T-helper 2 cell (primary cell): ENCODE data around the gene RAPGEF4.
A peak's percentile ranks its signal among the peaks of the same experiment; 100 is the strongest.
"Not testable (repeated sequence)": the region's sequence is repeated elsewhere in the genome, so short reads cannot be mapped to it uniquely, and the experiment has no call there.

Experiments
- DNase-seq, 5 experiments: peaks; one replicate each; pipeline versions ENCODE4 v3.0.0 to v3.0.0-alpha.2; 2012 to 2022

RAPGEF4 gene

DNA sequence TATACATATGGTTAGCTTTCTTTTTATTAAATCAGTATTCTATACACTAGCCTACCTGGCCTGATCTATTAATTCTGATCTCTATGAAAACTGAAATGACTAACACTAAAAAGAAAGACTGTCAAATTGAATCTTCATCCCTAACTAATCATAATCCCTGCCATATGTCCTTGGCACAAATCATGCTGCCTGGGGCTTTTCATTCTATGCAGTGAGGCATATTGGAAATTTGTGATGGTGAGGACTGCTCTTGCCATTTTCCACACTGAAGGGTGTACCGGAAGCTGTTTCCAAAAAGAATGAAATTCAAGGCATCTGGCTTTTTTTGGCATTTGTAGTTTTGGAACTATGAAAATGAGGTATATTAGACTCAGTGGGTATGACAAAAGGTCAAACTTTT is 39.7 kb downstream of the RAPGEF4 start:
- no peak for DNase-seq

DNA sequence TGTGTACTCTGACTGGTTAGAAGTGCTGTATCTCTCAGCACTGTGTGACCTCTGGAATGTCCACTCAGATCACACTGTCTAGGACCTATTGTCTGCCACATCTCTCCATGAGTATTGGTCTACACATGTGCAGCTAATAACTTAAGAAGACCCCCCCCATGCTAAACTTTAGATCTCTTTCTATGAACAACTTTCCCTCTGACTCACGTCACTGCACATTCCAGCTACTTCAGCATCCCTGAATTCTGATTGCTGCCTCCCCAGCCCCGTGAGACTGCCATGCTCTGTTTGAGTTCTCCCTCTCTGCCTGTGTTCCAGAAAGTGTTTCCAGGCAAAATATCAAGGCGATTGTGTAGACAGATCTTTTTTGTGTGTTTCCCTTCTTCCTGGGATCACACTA is 41.8 kb downstream of the RAPGEF4 start:
- no peak for DNase-seq

DNA sequence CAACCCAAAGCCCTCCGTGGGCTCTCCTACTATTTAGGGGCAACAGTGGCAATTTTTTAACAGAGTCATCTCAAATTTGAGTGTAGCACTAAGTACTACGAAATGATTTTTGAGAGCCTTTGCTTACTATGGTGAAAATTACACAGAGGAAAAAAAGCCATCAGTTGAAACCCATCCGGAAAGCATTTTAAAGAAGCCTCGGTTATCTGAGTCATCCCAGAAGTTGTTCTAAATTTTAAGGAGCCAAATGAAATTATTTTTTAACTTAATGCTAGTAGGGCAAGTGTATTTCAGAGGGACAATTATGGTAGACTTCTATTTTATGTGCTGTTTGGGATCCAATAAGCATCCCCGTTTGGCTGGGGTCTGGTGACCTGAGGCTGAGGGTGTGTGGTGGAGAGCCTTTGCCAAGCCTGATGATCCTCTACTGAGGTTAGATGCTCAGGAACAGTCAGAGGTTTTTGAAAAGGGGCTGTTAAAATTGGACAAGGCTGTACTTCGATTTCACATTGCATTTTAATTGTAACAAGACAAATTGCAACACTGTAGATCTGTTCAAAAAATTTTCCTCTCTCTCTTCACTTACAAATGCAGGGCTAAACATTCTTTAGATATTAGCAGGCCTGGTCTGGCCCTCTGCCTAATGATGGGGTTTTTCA is 47.0 kb downstream of the RAPGEF4 start:
- DNase-seq: no peak

DNA sequence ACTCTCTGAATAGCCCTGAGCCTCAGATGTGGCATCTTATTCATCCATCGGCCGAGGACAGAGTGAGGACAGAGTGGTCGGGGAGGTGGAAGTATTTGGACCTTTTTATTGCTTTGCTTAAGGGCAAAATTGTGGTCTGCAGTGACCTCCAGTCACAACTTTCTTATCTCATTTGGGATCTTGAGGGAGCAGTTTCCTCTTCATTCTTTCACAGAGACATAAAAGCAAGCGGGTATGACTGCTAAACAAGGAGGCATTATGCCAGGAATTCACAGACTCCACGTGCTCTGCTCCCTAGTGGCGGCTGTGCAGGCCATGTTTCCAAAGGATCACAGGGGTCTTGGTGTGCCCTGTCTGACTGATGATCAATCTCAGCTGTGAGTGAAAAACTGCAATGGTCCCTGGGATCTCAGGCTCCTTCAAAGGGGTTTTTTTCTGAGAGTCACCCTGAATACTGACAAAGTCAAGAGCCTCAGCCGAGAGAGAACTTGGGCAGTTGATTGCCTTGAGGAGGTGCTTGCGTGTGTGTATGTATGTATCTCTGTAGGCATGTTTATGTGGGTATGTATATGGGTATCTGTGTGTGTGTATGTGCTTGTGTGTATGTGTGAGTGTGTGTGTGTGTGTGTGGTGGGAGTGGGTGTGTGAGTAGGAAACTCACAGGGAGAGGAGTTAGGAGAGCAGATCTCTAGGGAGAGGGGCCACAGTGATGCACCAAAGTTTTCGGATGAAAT is 47.7 kb downstream of the RAPGEF4 start:
- DNase-seq: no peak

DNA sequence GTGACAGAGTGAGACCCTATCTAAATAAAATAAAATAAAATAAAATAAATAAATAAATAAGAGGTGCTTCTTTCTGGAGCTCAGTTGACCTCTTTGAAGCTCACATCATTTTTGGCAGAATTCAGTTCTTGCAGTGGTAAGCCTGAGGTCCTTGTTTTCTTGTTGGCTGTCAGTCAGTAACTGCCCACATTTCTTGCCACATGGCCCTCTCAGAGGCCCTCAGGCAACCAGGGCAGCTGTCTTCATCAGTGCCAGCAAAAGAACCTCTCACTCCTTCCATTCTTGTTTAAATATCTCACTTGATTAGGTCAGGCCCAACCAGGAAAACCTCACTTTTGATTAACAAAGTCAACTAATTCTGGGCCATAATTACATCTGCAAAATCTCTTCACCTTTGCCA is 53.2 kb downstream of the RAPGEF4 start:
- no peak for DNase-seq

DNA sequence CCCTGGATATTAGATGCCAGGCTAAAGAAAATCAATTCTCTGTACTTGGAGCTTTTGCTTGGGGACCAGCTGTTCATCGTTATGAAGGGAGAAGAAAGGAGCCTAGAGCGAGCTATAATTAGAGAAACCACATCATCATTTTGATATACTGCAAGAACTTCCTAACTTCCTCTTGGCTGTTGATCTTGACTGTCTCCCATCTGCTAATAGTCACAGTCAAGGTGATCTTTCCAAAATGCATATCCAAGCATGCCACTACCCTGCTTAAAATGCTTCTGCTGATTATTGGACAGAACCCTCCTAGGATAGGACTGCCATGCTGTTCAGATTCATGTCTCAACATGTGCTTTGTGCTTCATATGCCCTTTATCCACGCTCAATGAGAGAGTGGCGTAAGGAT is 54.8 kb downstream of the RAPGEF4 start:
- no peak for DNase-seq

DNA sequence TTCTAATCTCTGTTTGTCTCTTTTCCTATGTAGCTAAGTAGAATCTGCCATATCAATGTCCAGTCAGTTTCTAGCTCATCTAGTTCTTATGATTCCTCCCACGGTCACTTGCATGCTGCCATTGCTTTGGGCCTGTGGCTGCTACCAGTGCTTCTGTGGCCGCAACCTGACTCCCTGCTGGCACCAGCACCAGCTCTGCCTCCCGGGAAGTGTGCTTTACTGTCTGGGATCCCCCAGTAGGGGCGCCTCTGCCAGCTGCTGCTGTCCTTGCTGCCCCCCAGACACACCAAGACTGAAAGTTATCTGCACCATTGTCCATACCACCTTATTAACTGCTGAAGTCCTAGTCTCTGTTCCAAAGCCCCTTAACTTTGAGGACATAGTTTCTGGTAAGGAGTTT is 56.3 kb downstream of the RAPGEF4 start:
- DNase-seq: no peak

DNA sequence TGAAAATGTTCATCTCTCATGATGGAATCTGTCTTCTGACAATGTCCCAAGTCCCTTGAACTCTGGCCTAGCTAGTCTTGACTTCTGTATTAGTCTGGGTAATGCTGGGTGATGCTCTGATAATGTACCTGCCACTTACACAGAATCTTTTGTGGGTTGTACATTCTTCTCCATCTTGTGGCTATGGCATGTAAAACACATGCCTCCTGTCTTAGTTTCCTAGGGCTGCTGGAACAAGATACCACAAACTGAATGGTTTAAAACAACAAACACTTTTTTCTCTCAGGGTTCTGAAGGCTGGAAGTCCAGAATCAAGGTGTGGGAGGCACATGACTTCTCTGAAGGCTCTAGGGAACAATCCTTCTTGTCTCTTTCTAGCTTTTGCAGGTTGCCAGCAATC is 57.1 kb downstream of the RAPGEF4 start:
- DNase-seq: no peak

DNA sequence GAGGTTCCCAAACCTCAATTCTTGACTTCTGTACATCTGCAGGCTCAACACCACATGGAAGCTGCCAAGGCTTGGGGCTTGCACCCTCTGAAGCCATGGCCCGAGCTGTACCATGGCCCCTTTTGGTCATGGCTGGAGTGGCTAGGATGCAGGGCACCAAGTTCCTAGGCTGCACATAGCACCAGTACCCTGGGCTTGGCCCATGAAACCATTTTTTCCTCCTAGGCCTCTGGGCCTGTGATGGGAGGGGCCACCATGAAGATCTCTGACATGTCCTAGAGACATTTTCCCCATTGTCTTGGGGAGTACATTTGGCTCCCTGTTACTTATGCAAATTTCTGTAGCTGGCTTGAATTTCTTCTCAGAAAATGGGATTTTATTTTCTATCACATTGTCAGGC is 67.7 kb downstream of the RAPGEF4 start:
- DNase-seq: not testable (repeated sequence)

DNA sequence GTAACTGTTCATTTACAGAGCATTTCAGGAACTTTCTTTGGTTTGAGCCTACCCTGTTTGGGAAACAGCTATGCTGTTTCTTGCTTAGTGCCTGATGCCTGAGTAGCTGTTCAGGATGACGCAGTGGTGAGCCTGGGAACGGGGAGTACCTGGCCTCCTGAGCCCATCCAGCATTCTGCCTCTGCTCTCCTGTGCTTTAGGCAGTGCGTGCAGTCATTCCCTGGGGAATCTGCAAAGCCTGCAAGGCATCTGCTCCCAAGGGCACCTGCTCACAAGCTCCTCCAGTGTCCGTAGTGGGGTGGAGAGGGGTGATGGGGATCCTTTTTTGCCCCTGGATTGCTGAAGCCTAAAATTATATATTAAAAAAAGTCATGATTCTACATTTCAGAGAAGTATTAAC is 68.8 kb downstream of the RAPGEF4 start:
- no peak for DNase-seq

DNA sequence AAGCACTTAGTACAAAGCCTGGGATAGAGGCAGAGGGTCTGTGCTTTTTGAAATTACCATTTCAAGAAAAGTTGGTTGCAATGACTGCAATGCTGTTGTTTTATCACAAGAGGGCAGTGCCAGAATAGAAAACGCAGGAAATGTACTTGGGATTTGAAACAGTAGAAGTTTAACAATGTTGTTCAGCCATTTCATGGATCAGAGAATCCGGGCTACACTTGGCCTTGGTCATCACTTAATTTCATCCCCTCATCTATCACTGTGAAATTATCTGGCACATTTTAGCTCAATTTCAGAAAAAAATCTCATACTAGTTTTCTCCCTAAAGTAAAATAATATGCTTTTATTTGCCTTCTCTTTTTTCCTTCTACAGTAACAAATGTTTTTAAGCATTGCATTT is 70.8 kb downstream of the RAPGEF4 start:
- peak in 1 of 5 experiments; percentile 31 for DNase-seq

DNA sequence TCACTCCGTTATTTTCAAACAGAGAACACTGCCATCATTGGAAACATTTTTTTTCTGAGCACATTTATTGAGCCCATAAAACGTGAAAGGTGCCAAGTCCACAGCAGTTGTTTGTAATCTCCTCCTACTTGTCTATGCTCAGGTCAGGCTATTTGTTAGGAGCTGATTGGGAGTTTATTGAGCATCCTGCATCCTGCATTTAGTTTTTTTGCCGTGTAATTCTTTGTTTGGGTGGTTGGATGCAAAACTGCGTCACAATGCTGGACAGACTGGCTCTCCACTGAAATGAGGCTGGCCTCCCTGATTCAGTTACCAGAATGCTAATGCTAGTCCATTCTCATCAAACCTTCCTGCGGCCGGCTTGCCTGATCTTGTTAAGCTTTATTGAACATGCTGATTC is 71.4 kb downstream of the RAPGEF4 start:
- no peak for DNase-seq

DNA sequence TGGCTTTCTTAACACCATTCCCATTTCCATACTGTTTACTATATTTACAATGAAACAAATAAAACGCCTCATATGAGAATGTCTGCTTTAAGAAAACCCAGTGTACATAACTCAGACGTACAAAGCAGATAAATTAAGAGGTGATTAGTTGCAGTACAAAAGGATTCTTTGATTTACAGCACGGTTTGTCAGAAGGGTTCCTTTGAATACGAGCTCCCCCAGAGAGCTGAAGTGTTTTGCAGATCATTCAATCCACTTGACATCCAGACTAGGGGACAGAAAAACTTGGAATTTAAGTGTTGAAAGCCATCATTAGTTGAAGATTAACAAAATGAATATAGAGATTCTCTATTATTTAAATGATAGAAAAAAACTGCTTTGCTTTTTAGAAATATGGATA is 72.5 kb downstream of the RAPGEF4 start:
- DNase-seq: no peak

DNA sequence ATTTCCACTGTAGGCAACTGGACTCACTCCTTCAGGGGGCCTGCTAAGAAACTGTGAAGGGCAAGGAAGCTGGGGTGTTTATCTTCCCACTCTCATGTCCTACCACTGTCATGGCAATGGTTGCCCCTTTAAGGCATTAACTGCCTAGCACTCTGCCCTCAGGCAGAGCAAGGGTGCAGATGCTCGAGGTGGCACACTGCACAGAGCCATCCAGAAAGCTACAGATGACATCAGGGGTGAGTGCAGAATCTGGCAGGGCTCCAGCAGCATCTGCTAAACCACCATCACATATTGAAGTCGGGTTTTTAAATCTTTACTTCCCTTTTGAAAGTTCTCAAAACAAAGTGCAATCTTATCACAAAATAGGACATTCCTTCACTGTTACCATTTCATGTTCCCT is 75.4 kb downstream of the RAPGEF4 start:
- DNase-seq: peak in 1 of 5 experiments; percentile 77

DNA sequence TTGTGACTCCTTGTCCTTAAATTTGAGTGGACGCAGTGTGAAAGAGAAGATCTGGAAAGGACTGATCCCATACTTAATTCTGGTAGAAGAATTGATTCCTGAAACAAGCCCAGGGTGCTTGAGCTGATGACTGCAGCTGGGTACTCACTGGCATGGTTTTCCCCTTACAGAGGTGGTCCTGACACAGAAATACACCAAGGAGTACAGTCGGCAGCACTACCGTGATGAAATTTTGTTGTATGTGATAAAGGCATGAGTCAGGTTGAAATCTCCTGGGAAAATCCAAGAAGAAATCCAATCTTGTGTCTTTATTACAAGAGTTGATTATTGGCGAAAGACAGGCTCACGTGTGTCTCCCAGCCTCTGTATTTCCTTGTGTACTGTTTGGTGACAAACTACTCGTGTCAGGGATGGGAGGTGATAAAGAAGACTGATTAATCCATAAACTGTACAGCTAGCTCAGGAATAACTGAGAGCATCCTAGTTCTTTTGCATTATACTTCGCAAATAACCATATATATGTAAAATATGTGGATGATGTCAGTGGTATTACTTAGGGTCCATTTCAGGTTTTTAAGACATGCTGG is 76.6 kb downstream of the RAPGEF4 start:
- no peak for DNase-seq

DNA sequence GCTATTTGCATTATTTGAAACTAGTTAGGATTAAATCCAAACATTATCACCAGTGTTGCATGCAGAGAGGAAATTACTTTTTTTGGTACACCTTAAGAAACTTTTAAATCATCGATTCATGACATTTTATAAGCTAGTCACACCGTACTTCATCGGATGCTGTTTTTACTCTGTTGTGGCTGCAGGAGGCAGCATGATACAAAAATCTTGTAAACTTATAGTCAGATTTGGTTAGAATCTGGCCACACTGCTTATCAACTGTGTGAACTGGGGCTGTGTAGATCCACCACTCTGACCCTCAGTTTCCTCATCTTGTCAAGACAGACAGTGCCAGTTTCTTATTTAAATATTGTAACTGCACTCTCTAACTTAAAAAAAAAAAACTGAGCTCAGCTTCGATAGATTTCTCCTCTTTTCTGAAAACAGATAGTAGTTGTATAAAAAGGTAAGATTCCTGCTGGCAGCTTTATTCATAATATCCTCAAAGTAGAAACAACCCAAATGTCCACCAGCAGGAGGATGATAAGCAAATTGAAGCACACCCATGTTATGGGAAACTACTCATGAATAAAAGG is 77.8 kb downstream of the RAPGEF4 start:
- peak in 1 of 5 experiments; percentile 17 for DNase-seq

DNA sequence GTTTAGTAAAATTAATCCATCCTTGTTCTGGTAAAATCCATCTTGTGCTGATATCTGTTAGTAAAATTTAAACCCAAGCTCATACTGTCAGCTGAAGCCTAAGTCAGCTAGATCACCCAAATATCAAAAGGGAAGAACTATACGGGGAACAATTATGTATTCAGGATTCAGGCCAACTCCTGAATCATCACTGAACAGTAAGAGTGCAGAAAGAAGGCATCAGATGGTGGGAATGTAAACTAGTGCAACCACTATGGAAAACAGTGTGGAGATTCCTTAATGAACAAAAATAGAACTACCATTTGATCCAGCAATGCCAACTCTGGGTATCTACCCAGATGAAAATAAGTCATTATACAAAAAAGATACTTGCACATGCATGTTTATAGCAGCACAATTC is 81.8 kb downstream of the RAPGEF4 start:
- no peak for DNase-seq

DNA sequence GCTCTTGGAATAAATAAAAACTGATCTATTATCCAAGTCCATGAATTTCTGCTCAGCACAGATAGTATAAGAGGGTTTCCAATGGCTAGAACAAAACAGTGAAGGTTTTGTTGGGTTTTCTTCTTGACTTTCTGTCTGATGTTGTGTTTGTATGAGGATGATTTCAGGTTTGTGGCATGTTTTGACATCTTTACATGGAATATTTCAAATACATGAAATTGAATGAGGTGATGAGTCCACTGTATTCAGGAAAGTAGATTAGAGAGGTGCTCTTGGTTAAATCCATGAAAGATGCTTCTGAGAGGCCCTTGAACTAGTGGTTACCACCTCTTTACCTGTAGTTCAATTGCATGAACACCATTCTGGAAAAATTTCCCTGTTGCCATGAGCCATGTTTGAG is 84.3 kb downstream of the RAPGEF4 start:
- DNase-seq: no peak

DNA sequence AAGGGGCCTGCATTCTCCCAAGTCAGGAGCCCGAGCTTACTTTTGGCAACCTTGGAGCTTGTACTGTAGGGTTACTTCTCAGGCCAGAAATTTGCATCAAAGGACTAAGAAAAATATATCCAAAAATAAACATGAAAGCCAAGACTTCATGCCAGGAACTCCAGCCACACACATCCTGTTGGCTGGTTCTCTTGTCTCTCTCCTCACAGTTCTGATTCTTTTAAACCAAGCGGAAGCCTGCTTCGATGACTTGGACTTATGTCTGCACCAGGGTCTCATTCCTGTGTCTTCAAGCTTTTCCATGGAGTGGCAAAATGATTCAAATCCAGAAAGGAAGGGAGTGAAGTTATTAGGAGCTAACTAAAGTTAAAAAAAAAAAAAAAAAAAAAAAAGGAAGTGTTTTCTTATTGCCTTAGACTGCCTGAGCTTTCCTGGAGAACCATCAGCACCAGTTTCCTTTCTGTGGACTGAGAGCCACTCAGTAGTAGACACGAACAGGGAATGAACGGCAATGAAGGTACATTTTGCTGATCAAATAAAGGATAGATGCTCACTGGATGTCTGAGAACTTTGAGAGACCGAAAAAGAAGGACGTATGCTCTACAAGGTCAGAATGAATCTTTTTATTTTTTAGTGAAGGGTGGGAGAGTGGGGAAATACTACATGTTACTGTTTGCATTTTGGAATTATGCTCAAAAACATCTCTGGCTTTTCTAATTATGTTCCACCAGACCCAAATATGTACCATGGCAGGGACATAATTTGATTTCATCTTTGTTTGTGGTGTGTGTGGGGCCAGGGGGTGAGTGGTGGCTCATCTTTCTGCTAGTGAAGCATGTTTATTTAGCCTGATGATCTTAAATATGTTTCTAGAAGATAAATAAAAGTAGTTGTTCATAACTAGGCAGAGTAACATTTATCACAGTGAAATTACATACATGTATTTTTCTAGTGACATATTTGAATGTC is 86.0 kb downstream of the RAPGEF4 start:
- no peak for DNase-seq

DNA sequence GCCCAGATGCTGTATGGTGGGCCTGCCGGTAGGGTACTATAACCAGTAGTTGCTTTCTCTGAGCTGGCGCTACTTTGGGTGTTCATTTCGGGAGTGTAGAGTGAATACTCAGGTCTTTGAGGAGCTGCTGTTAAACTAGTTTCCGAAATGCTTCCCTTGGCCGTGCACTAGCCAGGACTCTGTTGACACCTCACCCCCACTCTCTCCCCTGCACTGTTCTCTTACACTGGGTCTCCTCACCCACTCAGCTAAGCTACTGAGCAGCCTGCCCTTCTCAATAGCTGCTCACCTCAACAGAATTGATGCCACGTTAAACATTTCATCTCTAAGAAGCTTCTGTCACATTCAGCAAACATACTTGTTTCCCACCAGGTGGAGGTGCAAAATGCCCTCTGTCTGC is 86.9 kb downstream of the RAPGEF4 start:
- no peak for DNase-seq

DNA sequence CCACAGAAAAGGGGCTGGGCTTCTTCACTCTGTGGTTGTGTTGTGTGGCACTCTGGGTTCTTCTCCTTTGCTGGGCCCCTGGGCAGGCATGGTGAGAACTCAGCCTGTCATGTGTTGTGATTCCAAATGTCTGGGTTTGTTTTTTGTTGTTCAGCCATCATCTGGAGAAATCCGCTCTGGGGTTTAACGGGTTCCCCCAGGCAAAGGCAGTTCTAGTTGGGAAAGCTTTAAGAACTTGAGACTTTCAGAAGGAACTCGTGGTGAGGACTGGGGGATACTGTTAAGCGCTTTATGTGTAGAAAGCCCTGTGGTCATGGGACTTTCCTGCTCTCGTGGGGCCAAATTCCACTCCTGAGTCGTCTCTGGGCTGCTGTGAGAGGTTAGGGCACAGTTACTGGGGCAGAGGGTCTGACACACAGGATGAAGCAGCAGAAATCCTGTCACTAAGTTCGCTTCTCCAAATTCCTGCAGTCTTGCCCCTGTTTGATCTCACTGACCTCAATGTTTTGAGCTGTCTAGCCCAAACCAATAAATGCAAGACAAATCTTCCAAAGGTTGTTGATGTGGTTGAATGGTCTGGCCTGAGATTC is 87.7 kb downstream of the RAPGEF4 start:
- no peak for DNase-seq

DNA sequence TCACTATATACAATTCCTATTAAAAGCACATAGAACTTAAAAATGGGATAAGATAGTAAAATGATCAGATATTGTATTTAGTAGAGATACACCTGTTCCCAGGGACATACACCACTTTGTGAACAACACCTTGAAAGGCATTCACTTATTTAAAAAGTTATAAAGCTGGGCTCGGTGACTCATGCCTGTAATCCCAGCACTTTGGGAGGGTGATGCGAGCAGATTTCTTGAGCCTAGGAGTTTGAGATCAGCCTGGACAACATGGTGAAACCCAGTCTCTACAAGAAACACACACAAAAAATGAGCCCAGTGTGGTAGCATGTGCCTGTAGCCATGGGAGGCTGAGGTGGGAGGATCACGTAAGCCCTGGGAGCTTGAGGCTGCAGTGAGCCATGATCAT is 90.9 kb downstream of the RAPGEF4 start:
- no peak for DNase-seq
